SK-N-SH treated with all-trans-retinoic acid at 6 μM for 48 hours (cell line): ENCODE results near the gene SMYD3.

ENCODE experiments used
- ATAC-seq: fragments of 200-7000 bp; cut with Tn5 transposase; 3 replicates; pipeline ENCODE4 v1.9.1; 2020; ENCODE audit warnings: mild to moderate bottlenecking, moderate library complexity
- BACH2 ChIP-seq: fragments of 250-450 bp; sonication (Bioruptor Pico); IDR thresholded peaks from 2 replicates; pipeline ENCODE4 v1.9.0; 2021; ENCODE audit warnings: mild to moderate bottlenecking, borderline replicate concordance
- CREB5 ChIP-seq: fragments of 250-450 bp; sonication (Bioruptor Pico); IDR thresholded peaks from 2 replicates; pipeline ENCODE4 v1.5.1; 2020; ENCODE audit warnings: low read depth, mild to moderate bottlenecking, moderate library complexity
- ESRRG ChIP-seq: fragments of 250-450 bp; sonication (Bioruptor Pico); IDR thresholded peaks from 2 replicates; pipeline ENCODE4 v1.6.1; 2021; ENCODE audit warnings: mild to moderate bottlenecking
- ISL1 ChIP-seq: fragments of 250-450 bp; sonication (Bioruptor Pico); IDR thresholded peaks from 2 replicates; pipeline ENCODE4 v2.1.2; 2022; ENCODE audit warnings: mild to moderate bottlenecking, moderate library complexity
- OSR1 ChIP-seq: fragments of 250-450 bp; sonication (Bioruptor Pico); IDR thresholded peaks from 2 replicates; pipeline ENCODE4 v1.8.0; 2022; ENCODE audit warnings: moderate library complexity, mild to moderate bottlenecking, inconsistent platforms
- PPARA ChIP-seq: fragments of 250-450 bp; sonication (Bioruptor Pico); IDR thresholded peaks from 2 replicates; pipeline ENCODE4 v1.5.0; 2020; ENCODE audit warnings: mild to moderate bottlenecking, borderline replicate concordance
- TCF4 ChIP-seq: fragments of 250-450 bp; sonication (Bioruptor Pico); IDR thresholded peaks from 2 replicates; pipeline ENCODE4 v1.8.0; 2021; ENCODE audit warnings: mild to moderate bottlenecking, moderate library complexity, borderline replicate concordance
- TOX ChIP-seq: fragments of 250-450 bp; sonication (Bioruptor Pico); IDR thresholded peaks from 2 replicates; pipeline ENCODE4 v1.8.0; 2021; ENCODE audit warnings: mild to moderate bottlenecking, moderate library complexity, borderline replicate concordance
- ZC3H10 ChIP-seq: fragments of 250-450 bp; sonication (Bioruptor Pico); IDR thresholded peaks from 2 replicates; pipeline ENCODE4 v1.5.1; 2021; ENCODE audit warnings: mild to moderate bottlenecking, moderate library complexity
- ZFP3 ChIP-seq: fragments of 250-450 bp; sonication (Bioruptor Pico); IDR thresholded peaks from 2 replicates; pipeline ENCODE4 v1.5.0; 2020; ENCODE audit warnings: mild to moderate bottlenecking, moderate library complexity
- ZNF565 ChIP-seq: fragments of 450-650 bp; formaldehyde crosslinking; conservative IDR thresholded peaks from 2 replicates; pipeline ENCODE4 v1.5.0; 2020; ENCODE audit warnings: low read depth, mild to moderate bottlenecking, moderate library complexity
- TF ChIP-seq, protein P1 (sequence below): fragments of 250-450 bp; sonication (Bioruptor Pico); IDR thresholded peaks from 2 replicates; pipeline ENCODE4 v1.5.0; 2020; ENCODE audit warnings: mild to moderate bottlenecking, moderate library complexity
- TF ChIP-seq, protein P2 (sequence below): fragments of 250-450 bp; sonication (Bioruptor Pico); IDR thresholded peaks from 2 replicates; pipeline ENCODE4 v1.8.0; 2020; ENCODE audit warnings: mild to moderate bottlenecking, moderate library complexity, borderline replicate concordance

SMYD3 gene

DNA sequence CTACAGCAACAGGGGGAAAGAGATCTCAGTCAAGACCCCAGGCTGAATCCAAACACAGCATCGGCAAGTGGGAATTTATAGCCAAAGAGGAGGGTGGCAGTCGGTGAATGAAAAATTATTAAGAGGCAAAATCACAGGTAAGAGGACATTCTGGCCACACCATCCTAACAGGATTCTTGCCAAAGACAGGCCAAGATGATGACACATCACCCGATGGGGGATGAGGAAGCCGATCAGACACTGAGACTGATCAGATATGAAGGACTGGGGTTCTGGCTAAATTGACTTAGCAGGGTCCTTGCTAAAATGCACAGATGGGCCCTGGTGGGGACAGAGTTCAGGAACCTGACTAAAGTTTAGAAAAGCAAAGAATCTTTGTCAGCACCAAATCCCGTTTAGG, 402.2 kb downstream of the SMYD3 start (continued):
- TF ChIP-seq, protein P1, sequence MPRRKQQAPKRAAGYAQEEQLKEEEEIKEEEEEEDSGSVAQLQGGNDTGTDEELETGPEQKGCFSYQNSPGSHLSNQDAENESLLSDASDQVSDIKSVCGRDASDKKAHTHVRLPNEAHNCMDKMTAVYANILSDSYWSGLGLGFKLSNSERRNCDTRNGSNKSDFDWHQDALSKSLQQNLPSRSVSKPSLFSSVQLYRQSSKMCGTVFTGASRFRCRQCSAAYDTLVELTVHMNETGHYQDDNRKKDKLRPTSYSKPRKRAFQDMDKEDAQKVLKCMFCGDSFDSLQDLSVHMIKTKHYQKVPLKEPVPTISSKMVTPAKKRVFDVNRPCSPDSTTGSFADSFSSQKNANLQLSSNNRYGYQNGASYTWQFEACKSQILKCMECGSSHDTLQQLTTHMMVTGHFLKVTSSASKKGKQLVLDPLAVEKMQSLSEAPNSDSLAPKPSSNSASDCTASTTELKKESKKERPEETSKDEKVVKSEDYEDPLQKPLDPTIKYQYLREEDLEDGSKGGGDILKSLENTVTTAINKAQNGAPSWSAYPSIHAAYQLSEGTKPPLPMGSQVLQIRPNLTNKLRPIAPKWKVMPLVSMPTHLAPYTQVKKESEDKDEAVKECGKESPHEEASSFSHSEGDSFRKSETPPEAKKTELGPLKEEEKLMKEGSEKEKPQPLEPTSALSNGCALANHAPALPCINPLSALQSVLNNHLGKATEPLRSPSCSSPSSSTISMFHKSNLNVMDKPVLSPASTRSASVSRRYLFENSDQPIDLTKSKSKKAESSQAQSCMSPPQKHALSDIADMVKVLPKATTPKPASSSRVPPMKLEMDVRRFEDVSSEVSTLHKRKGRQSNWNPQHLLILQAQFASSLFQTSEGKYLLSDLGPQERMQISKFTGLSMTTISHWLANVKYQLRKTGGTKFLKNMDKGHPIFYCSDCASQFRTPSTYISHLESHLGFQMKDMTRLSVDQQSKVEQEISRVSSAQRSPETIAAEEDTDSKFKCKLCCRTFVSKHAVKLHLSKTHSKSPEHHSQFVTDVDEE (CRISPR knock-in tag): no peak
- no peak for TF ChIP-seq BACH2 (CRISPR knock-in tag)

- TF ChIP-seq ISL1 (CRISPR knock-in tag): peak; percentile 71
- TF ChIP-seq ZC3H10 (CRISPR knock-in tag): no peak
- ATAC-seq: no peak
Measured at GRCh38 chr1:246099570-246099969, 407.5 kb downstream of the SMYD3 start.

- TF ChIP-seq ESRRG (CRISPR knock-in tag): no peak
- TF ChIP-seq CREB5: no peak
- no peak for TF ChIP-seq TCF4
- TF ChIP-seq, protein P1 (CRISPR knock-in tag): no peak
- TF ChIP-seq ZNF565 (CRISPR knock-in tag): no peak
- TF ChIP-seq ISL1 (CRISPR knock-in tag): no peak
- TF ChIP-seq, all 23 proteins: peak for 0
- no peak for ATAC-seq
Measured at GRCh38 chr1:246096356-246096755, 410.7 kb downstream of the SMYD3 start.

GRCh38 chr1:246095443-246095842, 411.6 kb downstream of the SMYD3 start:
- no peak for ATAC-seq
- TF ChIP-seq PPARA (CRISPR knock-in tag) (no peak), ZC3H10 (CRISPR knock-in tag) (no peak), ZFP3 (CRISPR knock-in tag) (no peak), TOX (CRISPR knock-in tag) (no peak), TCF4 (no peak), OSR1 (CRISPR knock-in tag) (no peak), CREB5 (no peak), ZNF565 (CRISPR knock-in tag) (no peak)
- TF ChIP-seq, protein P1 (CRISPR knock-in tag): no peak
- TF ChIP-seq, protein P2, sequence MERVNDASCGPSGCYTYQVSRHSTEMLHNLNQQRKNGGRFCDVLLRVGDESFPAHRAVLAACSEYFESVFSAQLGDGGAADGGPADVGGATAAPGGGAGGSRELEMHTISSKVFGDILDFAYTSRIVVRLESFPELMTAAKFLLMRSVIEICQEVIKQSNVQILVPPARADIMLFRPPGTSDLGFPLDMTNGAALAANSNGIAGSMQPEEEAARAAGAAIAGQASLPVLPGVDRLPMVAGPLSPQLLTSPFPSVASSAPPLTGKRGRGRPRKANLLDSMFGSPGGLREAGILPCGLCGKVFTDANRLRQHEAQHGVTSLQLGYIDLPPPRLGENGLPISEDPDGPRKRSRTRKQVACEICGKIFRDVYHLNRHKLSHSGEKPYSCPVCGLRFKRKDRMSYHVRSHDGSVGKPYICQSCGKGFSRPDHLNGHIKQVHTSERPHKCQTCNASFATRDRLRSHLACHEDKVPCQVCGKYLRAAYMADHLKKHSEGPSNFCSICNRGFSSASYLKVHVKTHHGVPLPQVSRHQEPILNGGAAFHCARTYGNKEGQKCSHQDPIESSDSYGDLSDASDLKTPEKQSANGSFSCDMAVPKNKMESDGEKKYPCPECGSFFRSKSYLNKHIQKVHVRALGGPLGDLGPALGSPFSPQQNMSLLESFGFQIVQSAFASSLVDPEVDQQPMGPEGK (CRISPR knock-in tag): no peak
- TF ChIP-seq, all 23 proteins: peak for 0
